Spinal cord (tissue), 10 donors: ENCODE data around the gene SEMA6A. TPM values are rescaled to one million over a fixed set of nuclear protein-coding genes. Genes with fewer than 3 reads are reported as not detected.
A peak's percentile ranks its signal among the peaks of the same experiment; 100 is the strongest.

ENCODE experiments used
- DNase-seq, 6 donors: peaks; one replicate each; pipeline versions ENCODE4 v3.0.0 to v3.0.0-alpha.2; 2013 to 2015; ENCODE audit warnings: low spot score in 6 of 6, low read depth in 4 of 6
- H3K27ac ChIP-seq: one replicate; pipeline ENCODE4 v1.5.1; 2013; ENCODE audit warnings: low read depth, low read length, control low read depth
- H3K27me3 ChIP-seq: one replicate; pipeline ENCODE4 v1.6.1; 2013; ENCODE audit warnings: low read length; ENCODE audit not compliant: control insufficient read depth, insufficient read depth
- H3K36me3 ChIP-seq: one replicate; pipeline ENCODE4 v1.6.1; 2013; ENCODE audit warnings: low read length; ENCODE audit not compliant: control insufficient read depth, insufficient read depth
- H3K4me1 ChIP-seq: one replicate; pipeline ENCODE4 v1.6.1; 2013; ENCODE audit warnings: low read length; ENCODE audit not compliant: control insufficient read depth, insufficient read depth
- H3K4me3 ChIP-seq: one replicate; pipeline ENCODE4 v1.5.1; 2013; ENCODE audit warnings: low read depth, low read length, control low read depth
- H3K9me3 ChIP-seq: one replicate; pipeline ENCODE4 v1.6.1; 2013; ENCODE audit warnings: low read length; ENCODE audit not compliant: control insufficient read depth, insufficient read depth
- WGBS: methylation state at CpG from one replicate; pipeline ENCODE4 v1.1.5; 2013; ENCODE audit warnings: missing lambda C conversion rate; ENCODE audit not compliant: insufficient coverage; 5-methylcytosine and 5-hydroxymethylcytosine counted together
- polyA plus RNA-seq, 2 donors: library from polyadenylated mRNA; unstranded; fragments of 120-200 nt; gene quantifications; one replicate each; pipeline ENCODE4 v1.2.1, GENCODE V29; 2013; ENCODE audit not compliant: insufficient read length in 2 of 2
- total RNA-seq, 2 donors: library from RNA; depleted of rRNA in 1 of 2; stranded (reverse); fragments of 120-200 nt in 1 of 2; fragments of >200 nt in 1 of 2; gene quantifications; one replicate each; pipeline versions ENCODE4 v1.2.3 to v1.2.4, GENCODE V29; 2013 to 2014
- donor health status: healthy.

Gene SEMA6A
- total and polyA plus RNA-seq, 4 donors, result 52.8 to 135 (median 98.0) TPM

- DNase-seq, result no peak
- H3K4me1 ChIP-seq, result no peaks in the 10 kb centered on the region
- WGBS, result 38% methylated on average over 2 of the region's 2 CpGs
Observed at GRCh38 chr5:116428966-116429365, 145.7 kb downstream of the SEMA6A start.

GRCh38 chr5:116428413-116428812 is 146.2 kb downstream of the SEMA6A start:
- 57% methylated on average over 2 of the region's 2 CpGs for WGBS
- Histone ChIP-seq H3K4me3 (no peak overlapping the region), H3K27me3 (no peaks in the 10 kb centered on the region), H3K9me3 (no peaks in the 10 kb centered on the region), H3K27ac (no peak overlapping the region), H3K4me1 (no peaks in the 10 kb centered on the region), H3K36me3 (no peaks in the 10 kb centered on the region)
- peak in 1 of 6 donors; percentile 70 for DNase-seq

More at GRCh38 chr5:116428966-116429365, 145.7 kb downstream of the SEMA6A start:
- no peaks in the 10 kb centered on the region for H3K9me3 ChIP-seq
- no peaks in the 10 kb centered on the region for H3K36me3 ChIP-seq
- no peaks in the 10 kb centered on the region for H3K27me3 ChIP-seq
- H3K4me3 ChIP-seq, result no peak overlapping the region
- H3K27ac ChIP-seq, result no peak overlapping the region

- no peaks in the 10 kb centered on the region for H3K4me1 ChIP-seq
- no peaks in the 10 kb centered on the region for H3K9me3 ChIP-seq
- H3K36me3 ChIP-seq, result no peaks in the 10 kb centered on the region
- 44% methylated on average over 2 of the region's 2 CpGs for WGBS
- H3K27me3 ChIP-seq, result no peaks in the 10 kb centered on the region
- no peak overlapping the region for H3K4me3 ChIP-seq
- H3K27ac ChIP-seq, result no peak overlapping the region
- DNase-seq, result no peak
Observed at GRCh38 chr5:116424951-116425350, 149.7 kb downstream of the SEMA6A start.

GRCh38 chr5:116424258-116424615 is 150.4 kb downstream of the SEMA6A start:
- Histone ChIP-seq H3K9me3 (no peaks in the 10 kb centered on the region), H3K27ac (no peak overlapping the region), H3K4me1 (no peaks in the 10 kb centered on the region), H3K4me3 (no peak overlapping the region), H3K27me3 (no peaks in the 10 kb centered on the region), H3K36me3 (no peaks in the 10 kb centered on the region)
- DNase-seq, result no peak
- WGBS, result 91% methylated on average over 4 of the region's 4 CpGs

GRCh38 chr5:116423587-116424257 is 150.9 kb downstream of the SEMA6A start:
- H3K9me3 ChIP-seq, result no peaks in the 10 kb centered on the region
- 53% methylated on average over 2 of the region's 5 CpGs for WGBS
- H3K36me3 ChIP-seq, result no peaks in the 10 kb centered on the region
- no peak overlapping the region for H3K27ac ChIP-seq
- DNase-seq, result no peak
- H3K4me3 ChIP-seq, result no peak overlapping the region
- no peaks in the 10 kb centered on the region for H3K4me1 ChIP-seq
- H3K27me3 ChIP-seq, result no peaks in the 10 kb centered on the region

GRCh38 chr5:116423141-116423540 is 151.5 kb downstream of the SEMA6A start:
- DNase-seq, result no peak
- Histone ChIP-seq H3K27ac (no peak overlapping the region), H3K36me3 (no peaks in the 10 kb centered on the region)

GRCh38 chr5:116421080-116421629 is 153.5 kb downstream of the SEMA6A start:
- Histone ChIP-seq H3K4me3 (no peak overlapping the region), H3K4me1 (no peaks in the 10 kb centered on the region), H3K36me3 (no peaks in the 10 kb centered on the region), H3K9me3 (no peaks in the 10 kb centered on the region), H3K27me3 (no peaks in the 10 kb centered on the region), H3K27ac (no peak overlapping the region)
- WGBS, result 100% methylated on average over 1 of the region's 5 CpGs
- no peak for DNase-seq

More at GRCh38 chr5:116423141-116423540, 151.5 kb downstream of the SEMA6A start:
- H3K9me3 ChIP-seq, result no peaks in the 10 kb centered on the region
- H3K27me3 ChIP-seq, result no peaks in the 10 kb centered on the region
- H3K4me1 ChIP-seq, result no peaks in the 10 kb centered on the region
- no peak overlapping the region for H3K4me3 ChIP-seq

- Histone ChIP-seq H3K27me3 (no peaks in the 10 kb centered on the region), H3K4me3 (no peak overlapping the region), H3K27ac (no peak overlapping the region), H3K9me3 (no peaks in the 10 kb centered on the region), H3K4me1 (no peaks in the 10 kb centered on the region), H3K36me3 (no peaks in the 10 kb centered on the region)
- WGBS, result 74% methylated on average over 3 of the region's 4 CpGs
- no peak for DNase-seq
Observed at GRCh38 chr5:116420540-116420939, 154.1 kb downstream of the SEMA6A start.

- no peaks in the 10 kb centered on the region for H3K27me3 ChIP-seq
- WGBS, result no CpG with 5 or more reads among the region's 1 CpG
- H3K36me3 ChIP-seq, result no peaks in the 10 kb centered on the region
- no peak overlapping the region for H3K4me3 ChIP-seq
- no peak overlapping the region for H3K27ac ChIP-seq
- DNase-seq, result no peak
- no peaks in the 10 kb centered on the region for H3K4me1 ChIP-seq
- no peaks in the 10 kb centered on the region for H3K9me3 ChIP-seq
Observed at GRCh38 chr5:116419258-116419657, 155.4 kb downstream of the SEMA6A start.

GRCh38 chr5:116418774-116419173 is 155.8 kb downstream of the SEMA6A start:
- Histone ChIP-seq H3K4me3 (no peak overlapping the region), H3K36me3 (no peaks in the 10 kb centered on the region), H3K4me1 (no peaks in the 10 kb centered on the region), H3K27ac (no peak overlapping the region), H3K27me3 (no peaks in the 10 kb centered on the region), H3K9me3 (no peaks in the 10 kb centered on the region)
- 82% methylated on average over 2 of the region's 3 CpGs for WGBS
- DNase-seq, result no peak
